ENCODE data around the gene PLPP6. TPM values are rescaled to one million over a fixed set of nuclear protein-coding genes. Genes with fewer than 3 reads are reported as not detected.

PLPP6 gene
- total and polyA plus RNA-seq, 2 of the 13 experiments (the other 11 are each of a cell fraction or from before 2014, with no cell fraction given): 12.1 to 15.5 TPM

GRCh38 chr9:4630836-4631235, 31.3 kb upstream of the PLPP6 start (continued):
- TF ChIP-seq, protein P1, sequence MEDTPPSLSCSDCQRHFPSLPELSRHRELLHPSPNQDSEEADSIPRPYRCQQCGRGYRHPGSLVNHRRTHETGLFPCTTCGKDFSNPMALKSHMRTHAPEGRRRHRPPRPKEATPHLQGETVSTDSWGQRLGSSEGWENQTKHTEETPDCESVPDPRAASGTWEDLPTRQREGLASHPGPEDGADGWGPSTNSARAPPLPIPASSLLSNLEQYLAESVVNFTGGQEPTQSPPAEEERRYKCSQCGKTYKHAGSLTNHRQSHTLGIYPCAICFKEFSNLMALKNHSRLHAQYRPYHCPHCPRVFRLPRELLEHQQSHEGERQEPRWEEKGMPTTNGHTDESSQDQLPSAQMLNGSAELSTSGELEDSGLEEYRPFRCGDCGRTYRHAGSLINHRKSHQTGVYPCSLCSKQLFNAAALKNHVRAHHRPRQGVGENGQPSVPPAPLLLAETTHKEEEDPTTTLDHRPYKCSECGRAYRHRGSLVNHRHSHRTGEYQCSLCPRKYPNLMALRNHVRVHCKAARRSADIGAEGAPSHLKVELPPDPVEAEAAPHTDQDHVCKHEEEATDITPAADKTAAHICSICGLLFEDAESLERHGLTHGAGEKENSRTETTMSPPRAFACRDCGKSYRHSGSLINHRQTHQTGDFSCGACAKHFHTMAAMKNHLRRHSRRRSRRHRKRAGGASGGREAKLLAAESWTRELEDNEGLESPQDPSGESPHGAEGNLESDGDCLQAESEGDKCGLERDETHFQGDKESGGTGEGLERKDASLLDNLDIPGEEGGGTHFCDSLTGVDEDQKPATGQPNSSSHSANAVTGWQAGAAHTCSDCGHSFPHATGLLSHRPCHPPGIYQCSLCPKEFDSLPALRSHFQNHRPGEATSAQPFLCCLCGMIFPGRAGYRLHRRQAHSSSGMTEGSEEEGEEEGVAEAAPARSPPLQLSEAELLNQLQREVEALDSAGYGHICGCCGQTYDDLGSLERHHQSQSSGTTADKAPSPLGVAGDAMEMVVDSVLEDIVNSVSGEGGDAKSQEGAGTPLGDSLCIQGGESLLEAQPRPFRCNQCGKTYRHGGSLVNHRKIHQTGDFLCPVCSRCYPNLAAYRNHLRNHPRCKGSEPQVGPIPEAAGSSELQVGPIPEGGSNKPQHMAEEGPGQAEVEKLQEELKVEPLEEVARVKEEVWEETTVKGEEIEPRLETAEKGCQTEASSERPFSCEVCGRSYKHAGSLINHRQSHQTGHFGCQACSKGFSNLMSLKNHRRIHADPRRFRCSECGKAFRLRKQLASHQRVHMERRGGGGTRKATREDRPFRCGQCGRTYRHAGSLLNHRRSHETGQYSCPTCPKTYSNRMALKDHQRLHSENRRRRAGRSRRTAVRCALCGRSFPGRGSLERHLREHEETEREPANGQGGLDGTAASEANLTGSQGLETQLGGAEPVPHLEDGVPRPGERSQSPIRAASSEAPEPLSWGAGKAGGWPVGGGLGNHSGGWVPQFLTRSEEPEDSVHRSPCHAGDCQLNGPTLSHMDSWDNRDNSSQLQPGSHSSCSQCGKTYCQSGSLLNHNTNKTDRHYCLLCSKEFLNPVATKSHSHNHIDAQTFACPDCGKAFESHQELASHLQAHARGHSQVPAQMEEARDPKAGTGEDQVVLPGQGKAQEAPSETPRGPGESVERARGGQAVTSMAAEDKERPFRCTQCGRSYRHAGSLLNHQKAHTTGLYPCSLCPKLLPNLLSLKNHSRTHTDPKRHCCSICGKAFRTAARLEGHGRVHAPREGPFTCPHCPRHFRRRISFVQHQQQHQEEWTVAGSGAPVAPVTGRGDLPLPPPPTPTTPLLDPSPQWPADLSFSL (CRISPR knock-in tag; IDR thresholded peaks at IDR 0.05): no peak
- TF ChIP-seq KDM2A (CRISPR knock-in tag; IDR thresholded peaks at IDR 0.05; ENCODE audit: borderline replicate concordance, low read depth): no peak
- TF ChIP-seq, protein P2, sequence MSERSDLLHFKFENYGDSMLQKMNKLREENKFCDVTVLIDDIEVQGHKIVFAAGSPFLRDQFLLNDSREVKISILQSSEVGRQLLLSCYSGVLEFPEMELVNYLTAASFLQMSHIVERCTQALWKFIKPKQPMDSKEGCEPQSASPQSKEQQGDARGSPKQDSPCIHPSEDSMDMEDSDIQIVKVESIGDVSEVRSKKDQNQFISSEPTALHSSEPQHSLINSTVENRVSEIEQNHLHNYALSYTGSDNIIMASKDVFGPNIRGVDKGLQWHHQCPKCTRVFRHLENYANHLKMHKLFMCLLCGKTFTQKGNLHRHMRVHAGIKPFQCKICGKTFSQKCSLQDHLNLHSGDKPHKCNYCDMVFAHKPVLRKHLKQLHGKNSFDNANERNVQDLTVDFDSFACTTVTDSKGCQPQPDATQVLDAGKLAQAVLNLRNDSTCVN (CRISPR knock-in tag; IDR thresholded peaks at IDR 0.05; ENCODE audit: borderline replicate concordance): no peak
- TF ChIP-seq ZSCAN9 (CRISPR knock-in tag; IDR thresholded peaks at IDR 0.05; ENCODE audit: borderline replicate concordance): no peak
- no peak for TF ChIP-seq ARID2 (CRISPR knock-in tag; IDR thresholded peaks at IDR 0.05; ENCODE audit: borderline replicate concordance)
- no peak for TF ChIP-seq ZNF768 (CRISPR knock-in tag; IDR thresholded peaks at IDR 0.05)

Data from HepG2 (cell line).